Mucosa of descending colon (tissue), 3 donors: ENCODE measurements around the gene TEDC2. TPM values are rescaled to one million over a fixed set of nuclear protein-coding genes. Genes with fewer than 3 reads are reported as not detected.

ENCODE experiments used
- ATAC-seq: fragments of 200-7000 bp; cut with Tn5 transposase; one replicate; pipeline ENCODE4 v1.9.1; 2020; ENCODE audit warnings: mild to moderate bottlenecking, moderate library complexity
- DNase-seq, 3 donors: peaks; one replicate each; pipeline ENCODE4 v3.0.0-alpha.2; 2020
- H3K36me3 ChIP-seq: fragments of 200-600 bp; one replicate; pipeline ENCODE4 v1.8.0; 2021; ENCODE audit warnings: low read depth, mild to moderate bottlenecking
- H3K4me1 ChIP-seq: fragments of 200-600 bp; one replicate; pipeline ENCODE4 v1.8.0; 2021; ENCODE audit warnings: low read depth, mild to moderate bottlenecking
- H3K4me3 ChIP-seq: fragments of 200-600 bp; one replicate; pipeline ENCODE4 v1.8.0; 2021; ENCODE audit warnings: mild to moderate bottlenecking
- H3K9me3 ChIP-seq: fragments of 200-600 bp; one replicate; pipeline ENCODE4 v1.8.0; 2021; ENCODE audit warnings: mild to moderate bottlenecking
- intact Hi-C, 2 donors: fragments of 100-400 bp; cut with DNase I in 1 of 2; cut with micrococcal nuclease in 1 of 2; formaldehyde crosslinking; loops; one replicate each; pipeline versions ENCODE4 v1.11.0 to v1.11.1; 2022; cut with DNase I, micrococcal nuclease
- total RNA-seq, 3 donors: library from RNA; stranded (reverse); fragmentation: NEBNext Ultra II Directional in 2 of 3; extraction: Animal tissue kit (Norgen Biotek cat#: 25700) in 2 of 3; gene quantifications; one replicate each; pipeline versions ENCODE4 v1.2.1 to v1.2.4, GENCODE V29; 2021 to 2023
- TF ChIP-seq, protein P1 (sequence below): fragments of 200-600 bp; IDR thresholded peaks from one replicate; pipeline ENCODE4 v1.8.0; 2022; ENCODE audit warnings: antibody characterized with exemption, mild to moderate bottlenecking
- donor health status: DM: no; HTN: no; CAD: no; lungs with moderate emphysema.
- donor health status: DM: no; HTN: no; CAD: no.
- donor health status: DM: no; HTN: yes; CAD: no.

The TEDC2 gene
- total RNA-seq, 3 donors from 2014 or later, result 1.1 to 5.5 (median 2.8) TPM

DNA sequence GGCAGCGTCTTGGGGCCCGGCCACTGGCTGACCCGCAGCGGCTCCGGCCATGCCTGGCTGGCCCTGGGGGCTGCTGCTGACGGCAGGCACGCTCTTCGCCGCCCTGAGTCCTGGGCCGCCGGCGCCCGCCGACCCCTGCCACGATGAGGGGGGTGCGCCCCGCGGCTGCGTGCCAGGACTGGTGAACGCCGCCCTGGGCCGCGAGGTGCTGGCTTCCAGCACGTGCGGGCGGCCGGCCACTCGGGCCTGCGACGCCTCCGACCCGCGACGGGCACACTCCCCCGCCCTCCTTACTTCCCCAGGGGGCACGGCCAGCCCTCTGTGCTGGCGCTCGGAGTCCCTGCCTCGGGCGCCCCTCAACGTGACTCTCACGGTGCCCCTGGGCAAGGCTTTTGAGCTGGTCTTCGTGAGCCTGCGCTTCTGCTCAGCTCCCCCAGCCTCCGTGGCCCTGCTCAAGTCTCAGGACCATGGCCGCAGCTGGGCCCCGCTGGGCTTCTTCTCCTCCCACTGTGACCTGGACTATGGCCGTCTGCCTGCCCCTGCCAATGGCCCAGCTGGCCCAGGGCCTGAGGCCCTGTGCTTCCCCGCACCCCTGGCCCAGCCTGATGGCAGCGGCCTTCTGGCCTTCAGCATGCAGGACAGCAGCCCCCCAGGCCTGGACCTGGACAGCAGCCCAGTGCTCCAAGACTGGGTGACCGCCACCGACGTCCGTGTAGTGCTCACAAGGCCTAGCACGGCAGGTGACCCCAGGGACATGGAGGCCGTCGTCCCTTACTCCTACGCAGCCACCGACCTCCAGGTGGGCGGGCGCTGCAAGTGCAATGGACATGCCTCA, 12.0 kb downstream of the TEDC2 start:
- no peak overlapping the region for H3K4me3 ChIP-seq
- TF ChIP-seq, protein P1, sequence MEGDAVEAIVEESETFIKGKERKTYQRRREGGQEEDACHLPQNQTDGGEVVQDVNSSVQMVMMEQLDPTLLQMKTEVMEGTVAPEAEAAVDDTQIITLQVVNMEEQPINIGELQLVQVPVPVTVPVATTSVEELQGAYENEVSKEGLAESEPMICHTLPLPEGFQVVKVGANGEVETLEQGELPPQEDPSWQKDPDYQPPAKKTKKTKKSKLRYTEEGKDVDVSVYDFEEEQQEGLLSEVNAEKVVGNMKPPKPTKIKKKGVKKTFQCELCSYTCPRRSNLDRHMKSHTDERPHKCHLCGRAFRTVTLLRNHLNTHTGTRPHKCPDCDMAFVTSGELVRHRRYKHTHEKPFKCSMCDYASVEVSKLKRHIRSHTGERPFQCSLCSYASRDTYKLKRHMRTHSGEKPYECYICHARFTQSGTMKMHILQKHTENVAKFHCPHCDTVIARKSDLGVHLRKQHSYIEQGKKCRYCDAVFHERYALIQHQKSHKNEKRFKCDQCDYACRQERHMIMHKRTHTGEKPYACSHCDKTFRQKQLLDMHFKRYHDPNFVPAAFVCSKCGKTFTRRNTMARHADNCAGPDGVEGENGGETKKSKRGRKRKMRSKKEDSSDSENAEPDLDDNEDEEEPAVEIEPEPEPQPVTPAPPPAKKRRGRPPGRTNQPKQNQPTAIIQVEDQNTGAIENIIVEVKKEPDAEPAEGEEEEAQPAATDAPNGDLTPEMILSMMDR, result no peak
- no peak for DNase-seq
- no peaks in the 10 kb centered on the region for H3K9me3 ChIP-seq
- H3K4me1 ChIP-seq, result peaks cover 43% of the 10 kb centered on the region
- intact Hi-C loops, result no loop called here
- no peaks in the 10 kb centered on the region for H3K36me3 ChIP-seq
- ATAC-seq, result no peak

DNA sequence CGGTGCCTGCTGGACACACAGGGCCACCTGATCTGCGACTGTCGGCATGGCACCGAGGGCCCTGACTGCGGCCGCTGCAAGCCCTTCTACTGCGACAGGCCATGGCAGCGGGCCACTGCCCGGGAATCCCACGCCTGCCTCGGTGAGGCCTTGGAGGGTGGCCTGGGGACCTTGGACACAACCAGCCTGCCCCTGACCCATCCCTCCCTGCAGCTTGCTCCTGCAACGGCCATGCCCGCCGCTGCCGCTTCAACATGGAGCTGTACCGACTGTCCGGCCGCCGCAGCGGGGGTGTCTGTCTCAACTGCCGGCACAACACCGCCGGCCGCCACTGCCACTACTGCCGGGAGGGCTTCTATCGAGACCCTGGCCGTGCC, 12.6 kb downstream of the TEDC2 start:
- intact Hi-C loops, result no loop called here
- DNase-seq (no peak), ATAC-seq (no peak)
- H3K4me3 ChIP-seq, result no peak overlapping the region
- H3K4me1 ChIP-seq, result peaks cover 43% of the 10 kb centered on the region
- H3K9me3 ChIP-seq, result no peaks in the 10 kb centered on the region
- TF ChIP-seq, protein P1, result no peak
- H3K36me3 ChIP-seq, result no peaks in the 10 kb centered on the region

DNA sequence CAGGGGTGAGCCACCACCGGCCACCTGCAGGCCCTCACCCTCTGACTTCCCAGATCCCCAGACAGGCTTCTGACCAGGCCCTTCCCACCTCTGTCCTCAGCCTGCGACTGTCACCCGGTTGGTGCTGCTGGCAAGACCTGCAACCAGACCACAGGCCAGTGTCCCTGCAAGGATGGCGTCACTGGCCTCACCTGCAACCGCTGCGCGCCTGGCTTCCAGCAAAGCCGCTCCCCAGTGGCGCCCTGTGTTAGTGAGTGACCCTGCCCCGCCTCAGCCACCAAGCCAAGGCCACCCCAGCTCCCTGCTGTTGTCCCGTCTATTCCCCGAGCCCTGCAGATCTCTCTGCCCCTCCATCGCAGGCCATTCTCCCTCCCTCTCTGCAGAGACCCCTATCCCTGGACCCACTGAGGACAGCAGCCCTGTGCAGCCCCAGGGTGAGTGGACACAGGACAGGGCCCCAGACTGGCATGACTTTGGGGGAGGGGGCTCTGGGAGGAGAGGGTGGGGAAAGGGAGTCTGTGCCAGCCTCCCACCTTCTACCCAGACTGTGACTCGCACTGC, 13.1 kb downstream of the TEDC2 start:
- intact Hi-C loops, result no loop called here
- ATAC-seq (no peak), DNase-seq (no peak)
- H3K4me1 ChIP-seq, result peaks cover 38% of the 10 kb centered on the region
- H3K36me3 ChIP-seq, result no peaks in the 10 kb centered on the region
- no peaks in the 10 kb centered on the region for H3K9me3 ChIP-seq
- TF ChIP-seq, protein P1, result no peak
- H3K4me3 ChIP-seq, result no peak overlapping the region

DNA sequence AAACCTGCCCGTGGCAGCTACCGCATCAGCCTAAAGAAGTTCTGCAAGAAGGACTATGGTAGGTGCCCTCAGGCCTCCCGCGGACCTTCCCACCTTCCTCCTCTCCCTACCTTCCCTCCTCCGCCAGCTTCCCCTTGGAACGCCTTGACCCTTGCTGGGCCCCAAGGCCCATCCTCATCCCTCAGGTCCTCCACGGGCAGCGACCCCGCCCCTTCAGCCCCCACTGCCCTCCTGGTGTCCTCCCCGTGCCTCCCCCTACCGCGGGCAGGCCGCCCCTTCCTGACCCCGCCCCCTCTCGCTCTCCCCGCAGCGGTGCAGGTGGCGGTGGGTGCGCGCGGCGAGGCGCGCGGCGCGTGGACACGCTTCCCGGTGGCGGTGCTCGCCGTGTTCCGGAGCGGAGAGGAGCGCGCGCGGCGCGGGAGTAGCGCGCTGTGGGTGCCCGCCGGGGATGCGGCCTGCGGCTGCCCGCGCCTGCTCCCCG, 13.6 kb downstream of the TEDC2 start:
- ATAC-seq, result no peak
- Histone ChIP-seq H3K36me3 (no peaks in the 10 kb centered on the region), H3K4me1 (peaks cover 33% of the 10 kb centered on the region), H3K9me3 (no peaks in the 10 kb centered on the region), H3K4me3 (no peak overlapping the region)
- intact Hi-C loops, result no loop called here
- DNase-seq, result peak in 1 of 3 donors; percentile 66
- TF ChIP-seq, protein P1, result no peak

DNA sequence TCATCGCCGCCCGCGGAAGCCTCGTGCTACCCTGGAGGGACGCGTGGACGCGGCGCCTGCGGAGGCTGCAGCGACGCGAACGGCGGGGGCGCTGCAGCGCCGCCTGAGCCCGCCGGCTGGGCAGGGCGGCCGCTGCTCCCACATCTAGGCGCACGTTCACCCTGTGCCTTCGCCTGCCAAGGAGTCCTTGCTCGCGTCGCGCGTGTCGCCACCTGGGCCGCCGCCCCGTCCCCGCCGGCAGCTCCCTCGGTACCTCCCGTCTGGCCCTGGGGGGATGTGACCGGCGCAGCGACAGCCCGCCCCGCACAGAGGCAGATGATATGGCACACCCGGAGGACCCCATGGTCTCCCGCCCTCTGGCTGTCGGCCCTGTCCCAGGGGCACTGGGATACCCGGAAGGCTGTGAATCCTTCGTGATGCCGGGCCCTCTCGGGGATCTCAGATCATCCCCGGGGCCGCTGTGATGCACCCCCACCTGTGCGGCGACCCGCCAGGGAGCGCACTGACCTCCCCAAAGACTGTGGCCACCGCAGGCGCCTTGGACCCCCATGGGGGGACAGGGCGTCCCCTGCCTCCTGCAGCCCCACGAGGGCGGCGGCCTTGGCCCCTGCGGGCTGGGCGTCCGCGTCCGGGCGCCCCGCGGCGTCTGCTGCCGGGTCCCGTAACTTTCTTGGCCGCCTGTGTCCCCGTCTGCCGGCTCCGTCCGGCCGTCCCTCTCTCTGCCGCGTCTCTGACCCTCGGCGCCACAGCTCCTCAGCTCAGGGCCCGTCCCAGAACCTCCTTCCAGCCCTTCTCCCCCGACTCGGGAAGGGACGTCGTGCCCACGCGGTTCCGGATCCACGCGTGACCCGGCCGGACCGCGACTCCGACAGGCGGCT, 14.3 kb downstream of the TEDC2 start:
- ATAC-seq (peak; percentile 77), DNase-seq (peak; percentile 59 to 75 (median 75))
- TF ChIP-seq, protein P1, result peak; percentile 50
- peaks cover 26% of the 10 kb centered on the region for H3K4me1 ChIP-seq
- H3K4me3 ChIP-seq, result peak overlapping the region; percentile 54
- intact Hi-C loops, result no loop called here
- no peaks in the 10 kb centered on the region for H3K9me3 ChIP-seq
- H3K36me3 ChIP-seq, result no peaks in the 10 kb centered on the region
